GM12874 (cell line): ENCODE data around the gene MYO18A.

Source experiments
- TF ChIP-seq, protein P1 (sequence below): IDR thresholded peaks from 2 replicates; pipeline ENCODE4 v1.5.1; 2011; ENCODE audit warnings: low read depth, mild to moderate bottlenecking, control low read depth, low read length, moderate library complexity; ENCODE audit not compliant: insufficient read depth

MYO18A gene

DNA sequence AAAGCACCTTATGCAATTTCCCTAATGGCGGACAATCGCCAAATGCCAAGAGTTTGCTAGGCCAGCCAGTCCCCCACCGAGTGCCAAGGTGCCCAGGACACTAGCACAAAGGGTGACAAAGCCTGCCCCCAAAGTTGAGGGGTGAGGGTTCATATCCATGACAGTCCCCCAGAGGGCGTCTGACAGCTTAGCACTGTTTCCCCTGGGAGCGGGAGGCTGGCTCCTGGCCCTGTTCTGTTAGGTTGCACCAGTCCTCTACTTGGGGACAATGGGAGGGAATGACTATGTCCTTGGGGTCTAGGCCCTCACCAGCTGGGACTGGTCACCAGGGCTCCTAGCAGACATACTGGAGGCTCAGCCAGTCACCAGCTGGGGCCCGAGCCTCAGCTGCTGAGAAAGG is 66.9 kb downstream of the MYO18A start:
- TF ChIP-seq, protein P1, sequence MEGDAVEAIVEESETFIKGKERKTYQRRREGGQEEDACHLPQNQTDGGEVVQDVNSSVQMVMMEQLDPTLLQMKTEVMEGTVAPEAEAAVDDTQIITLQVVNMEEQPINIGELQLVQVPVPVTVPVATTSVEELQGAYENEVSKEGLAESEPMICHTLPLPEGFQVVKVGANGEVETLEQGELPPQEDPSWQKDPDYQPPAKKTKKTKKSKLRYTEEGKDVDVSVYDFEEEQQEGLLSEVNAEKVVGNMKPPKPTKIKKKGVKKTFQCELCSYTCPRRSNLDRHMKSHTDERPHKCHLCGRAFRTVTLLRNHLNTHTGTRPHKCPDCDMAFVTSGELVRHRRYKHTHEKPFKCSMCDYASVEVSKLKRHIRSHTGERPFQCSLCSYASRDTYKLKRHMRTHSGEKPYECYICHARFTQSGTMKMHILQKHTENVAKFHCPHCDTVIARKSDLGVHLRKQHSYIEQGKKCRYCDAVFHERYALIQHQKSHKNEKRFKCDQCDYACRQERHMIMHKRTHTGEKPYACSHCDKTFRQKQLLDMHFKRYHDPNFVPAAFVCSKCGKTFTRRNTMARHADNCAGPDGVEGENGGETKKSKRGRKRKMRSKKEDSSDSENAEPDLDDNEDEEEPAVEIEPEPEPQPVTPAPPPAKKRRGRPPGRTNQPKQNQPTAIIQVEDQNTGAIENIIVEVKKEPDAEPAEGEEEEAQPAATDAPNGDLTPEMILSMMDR, result peak; percentile 18; the same call in 1 of the 2 replicates

DNA sequence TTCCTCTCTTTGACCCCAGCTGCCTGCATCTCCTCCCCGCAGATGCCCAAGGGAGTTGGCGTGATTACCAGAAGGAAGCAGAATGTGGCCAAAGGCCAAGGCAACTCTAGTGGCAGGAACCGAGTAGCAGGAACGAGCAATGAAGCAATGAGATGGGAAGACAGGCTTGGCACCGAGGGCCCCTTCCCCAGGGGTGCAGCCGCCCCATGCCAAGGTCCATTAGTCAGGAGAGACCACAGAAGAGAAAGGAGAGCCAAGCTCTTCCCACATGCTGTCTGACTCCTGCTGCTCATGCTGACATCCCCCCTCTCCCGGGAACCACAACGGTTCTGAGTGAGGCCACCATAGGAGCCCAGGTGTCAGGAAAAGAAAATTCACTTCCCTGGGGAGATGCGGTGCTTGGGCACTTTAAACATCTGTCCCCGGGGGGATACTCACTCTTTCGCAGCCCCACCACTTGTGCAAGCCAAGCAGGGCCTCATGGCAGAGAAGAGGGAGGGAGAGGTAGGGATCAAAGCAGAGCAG is 67.4 kb downstream of the MYO18A start:
- TF ChIP-seq, protein P1, result no peak

DNA sequence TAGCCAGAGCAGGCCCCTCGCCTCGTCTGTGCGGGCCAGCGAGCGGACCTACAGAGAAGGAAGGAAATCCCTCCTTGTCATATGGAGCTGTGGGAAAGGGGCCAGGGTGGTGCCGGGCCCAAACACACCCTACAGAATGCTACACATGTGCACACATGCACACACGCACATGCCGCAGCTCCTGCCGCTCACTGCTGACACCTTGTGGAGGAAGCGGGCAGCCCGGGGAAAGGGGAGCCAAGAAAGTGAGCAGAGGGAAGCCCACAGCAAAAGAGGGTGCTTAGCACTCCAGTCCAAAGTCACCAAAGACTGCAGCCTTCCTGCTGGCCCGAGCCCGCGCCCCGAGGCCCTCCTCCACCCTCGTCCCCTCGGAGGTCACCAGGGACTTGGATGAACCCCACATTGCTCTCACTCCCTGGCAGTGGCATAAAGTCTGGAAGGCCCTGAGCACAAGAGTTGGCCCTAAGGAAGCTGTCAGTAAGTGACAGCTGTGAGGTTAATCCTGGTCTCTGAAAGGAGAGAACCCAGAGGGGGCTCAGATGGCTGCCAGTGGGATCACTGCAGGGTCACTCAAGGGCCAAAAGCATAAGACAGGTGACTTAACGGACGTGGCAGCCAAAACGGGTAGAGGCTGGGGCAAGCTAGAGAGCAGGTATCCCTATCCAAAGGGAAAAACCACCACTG is 68.2 kb downstream of the MYO18A start:
- TF ChIP-seq, protein P1, result peak; percentile 96

DNA sequence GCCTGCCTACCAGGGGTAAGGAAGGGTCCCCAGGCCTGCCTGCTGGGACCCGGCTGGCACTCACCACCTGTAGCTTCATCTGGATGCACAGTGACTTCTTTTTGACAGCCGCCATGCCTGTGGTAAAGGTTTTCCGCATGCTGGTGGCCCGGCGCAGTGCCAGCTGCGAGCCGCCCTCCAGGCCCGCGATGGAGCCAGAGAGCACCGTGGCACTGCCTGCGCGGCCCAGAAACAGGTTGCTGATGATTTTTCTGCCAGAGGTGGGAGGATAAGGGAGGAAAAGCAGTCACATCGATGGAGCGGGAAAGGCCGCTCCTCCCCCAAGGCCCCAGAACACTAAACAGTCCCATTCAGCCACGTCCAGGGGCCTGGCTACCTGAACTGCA is 69.8 kb downstream of the MYO18A start:
- TF ChIP-seq, protein P1, result no peak

DNA sequence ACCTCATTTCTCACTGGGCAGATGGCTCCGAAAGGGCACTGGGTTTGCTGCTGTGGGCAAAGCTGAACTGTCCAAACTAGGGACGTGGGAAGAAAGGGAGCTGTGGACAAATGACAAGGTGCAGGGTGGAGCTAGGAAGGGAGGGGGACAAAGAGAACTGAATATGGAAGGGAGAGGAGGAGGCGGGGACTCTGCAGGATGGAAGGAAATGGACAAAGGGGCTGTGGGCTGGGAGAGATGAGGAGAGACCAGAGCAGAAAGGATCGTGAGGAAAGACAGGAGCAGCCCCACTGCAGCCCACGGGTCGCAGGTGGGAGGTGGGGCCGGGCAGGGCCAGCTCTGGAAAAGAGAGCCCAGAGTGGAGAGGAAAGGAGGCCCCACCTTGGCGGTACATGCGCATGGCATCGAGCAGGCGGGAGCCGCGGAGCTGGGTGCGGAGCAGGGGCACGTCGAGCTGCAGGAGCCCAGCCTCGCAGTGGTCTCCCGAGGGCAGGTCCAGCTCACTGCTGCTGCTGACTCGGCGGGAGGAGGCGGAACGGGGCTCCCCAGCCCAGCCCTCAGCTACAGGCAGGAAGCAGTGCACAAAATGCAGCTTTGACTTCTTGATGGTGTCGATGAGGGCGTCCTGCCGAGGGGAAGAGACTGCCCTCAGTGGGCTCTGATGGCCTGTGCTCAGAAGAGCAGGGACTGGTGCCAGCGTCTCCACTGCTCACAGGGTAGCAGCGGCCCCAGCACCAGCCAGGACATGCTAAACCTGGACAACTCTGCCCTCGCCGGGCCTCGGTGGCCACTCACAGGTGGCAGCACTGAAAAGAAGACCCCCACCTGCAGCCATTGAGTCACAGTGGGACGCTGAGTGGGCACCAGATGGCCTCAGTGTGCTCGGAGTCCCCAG is 70.5 kb downstream of the MYO18A start:
- TF ChIP-seq, protein P1, result no peak

DNA sequence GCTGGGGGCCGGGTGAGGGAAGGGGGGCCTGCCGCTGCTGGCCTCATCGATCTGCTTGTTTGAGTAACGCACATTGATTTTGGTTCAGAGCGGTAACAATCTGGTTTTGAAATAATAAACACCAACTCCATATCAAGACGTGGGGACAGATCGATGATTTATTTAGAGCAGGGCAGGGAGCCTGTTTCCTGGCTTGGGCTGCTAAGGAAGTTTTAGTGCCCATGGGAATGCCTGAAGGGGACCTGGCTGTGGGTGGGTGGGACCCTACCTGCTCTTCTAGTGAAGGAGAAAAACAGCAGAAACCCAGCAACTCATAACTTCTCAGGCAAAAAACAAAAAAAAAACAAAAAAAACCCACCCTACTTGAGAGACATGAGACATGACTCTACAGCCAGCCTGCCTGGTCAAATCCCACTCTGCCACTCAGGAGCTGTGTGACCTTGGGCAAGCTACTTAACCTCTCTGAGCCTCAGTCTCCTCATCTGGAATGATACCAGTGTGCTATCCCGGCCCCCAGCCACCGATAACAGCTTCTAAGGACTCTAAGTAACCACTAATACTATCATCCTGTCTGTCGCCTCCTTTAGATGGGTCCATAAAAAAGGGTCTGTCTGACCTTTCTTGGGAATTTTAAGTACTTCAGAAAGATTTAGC is 71.2 kb downstream of the MYO18A start:
- TF ChIP-seq, protein P1, result no peak
